Stomach (tissue), 9 donors: ENCODE measurements around the gene RALGAPB. TPM values are rescaled to one million over a fixed set of nuclear protein-coding genes. Genes with fewer than 3 reads are reported as not detected.

Experiments used
- DNase-seq, 2 donors: peaks; one replicate each; pipeline versions ENCODE4 v3.0.0 to v3.0.0-alpha.2; 2013 to 2019
- H3K27ac ChIP-seq, 5 donors: fragments of 200-600 bp in 4 of 5; sonication (generic) in 4 of 5; one replicate each; pipeline ENCODE4 v1.5.1; 2013 to 2019; ENCODE audit warnings: mild to moderate bottlenecking in 1 of 5, moderate library complexity in 1 of 5
- H3K27me3 ChIP-seq, 3 donors: fragments of 200-600 bp; sonication (generic); one replicate each; pipeline ENCODE4 v1.5.1; 2017 to 2019; ENCODE audit warnings: mixed run types in 1 of 3
- H3K36me3 ChIP-seq, 4 donors: fragments of 200-600 bp; sonication (generic); 1 replicate in 3 of 4; 2 replicates in 1 of 4; pipeline ENCODE4 v1.5.1; 2016 to 2019
- H3K4me1 ChIP-seq, 4 donors: fragments of 200-600 bp; sonication (generic); one replicate each; pipeline ENCODE4 v1.5.1; 2016 to 2019
- H3K4me3 ChIP-seq, 4 donors: fragments of 200-600 bp; sonication (generic) in 3 of 4; one replicate each; pipeline ENCODE4 v1.5.1; 2016 to 2019; ENCODE audit warnings: mild to moderate bottlenecking in 1 of 4
- H3K9me3 ChIP-seq, 4 donors: fragments of 200-600 bp; sonication (generic); one replicate each; pipeline ENCODE4 v1.5.1; 2016 to 2019
- CTCF ChIP-seq, 7 experiments: fragments of 450-650 bp in 4 of 7; fragments of 200-600 bp in 3 of 7; sonication (generic) in 3 of 7; IDR thresholded peaks; one replicate each; pipeline ENCODE4 v1.5.1; 2016 to 2019; ENCODE audit warnings: antibody characterized with exemption in 7 of 7, control low read depth in 2 of 7, mild to moderate bottlenecking in 1 of 7
- EP300 ChIP-seq: sonication (generic); formaldehyde crosslinking; IDR thresholded peaks from one replicate; pipeline ENCODE4 v1.6.1; 2017; ENCODE audit warnings: antibody characterized with exemption
- POLR2A ChIP-seq, 4 donors: fragments of 450-650 bp; IDR thresholded peaks; one replicate each; pipeline ENCODE4 v1.6.1; 2016; ENCODE audit warnings: antibody characterized with exemption in 4 of 4, control low read depth in 2 of 4, mild to moderate bottlenecking in 1 of 4, moderate library complexity in 1 of 4
- POLR2AphosphoS5 ChIP-seq, 3 donors: sonication (generic); formaldehyde crosslinking; IDR thresholded peaks; one replicate each; pipeline ENCODE4 v1.6.1; 2016; ENCODE audit warnings: antibody characterized with exemption in 3 of 3
- WGBS, 5 donors: extraction: QIAGEN DNeasy Blood & Tissue Kit in 3 of 5; methylation state at CpG; one replicate each; pipeline versions ENCODE4 v1.1.5 to v1.1.7; 2013 to 2018; 5-methylcytosine and 5-hydroxymethylcytosine counted together
- intact Hi-C: fragments of 100-400 bp; cut with DNase I; formaldehyde crosslinking; loops from one replicate; pipeline ENCODE4 v1.15.1; 2023; ENCODE audit warnings: low total_unique reads
- polyA plus RNA-seq, 3 donors: library from polyadenylated mRNA; stranded (reverse); fragments of 200-250 nt; gene quantifications; one replicate each; pipeline ENCODE4 v1.2.3, GENCODE V29; 2013
- total RNA-seq, 5 donors: library from RNA; depleted of rRNA; stranded (reverse); fragments of >200 nt; gene quantifications; one replicate each; pipeline versions ENCODE4 v1.1.0 to v1.2.3, GENCODE V29; 2014 to 2016
- donor health status: healthy with polysubstance abuse.
- donor health status: Bipolar disorder and iron deficiency.
- donor health status: healthy.

RALGAPB gene
- total and polyA plus RNA-seq, 8 donors, result 5.4 to 57.5 (median 36.5) TPM

- Histone ChIP-seq H3K27me3 (no peaks in the 10 kb centered on the region), H3K4me1 (no peaks in the 10 kb centered on the region), H3K9me3 (no peaks in the 10 kb centered on the region), H3K27ac (no peak overlapping the region), H3K36me3 (peaks cover 19 to 92% (median 84%) of the 10 kb centered on the region in 4 donors), H3K4me3 (no peak overlapping the region)
- no peak for DNase-seq
- TF ChIP-seq EP300 (no peak), POLR2AphosphoS5 (IDR thresholded peaks at IDR 0.05) (no peak), POLR2A (IDR thresholded peaks at IDR 0.05) (no peak), CTCF (IDR thresholded peaks at IDR 0.05) (no peak)
- intact Hi-C loops, result no loop called here
These were observed 47.6 kb downstream of the RALGAPB start for GRCh38 chr20:38520261-38520660.

- no peaks in the 10 kb centered on the region for H3K27me3 ChIP-seq
- intact Hi-C loops, result no loop called here
- H3K4me1 ChIP-seq, result no peaks in the 10 kb centered on the region
- no peak overlapping the region for H3K4me3 ChIP-seq
- no peaks in the 10 kb centered on the region for H3K9me3 ChIP-seq
- H3K36me3 ChIP-seq, result peaks cover 18 to 93% (median 85%) of the 10 kb centered on the region in 4 donors
- no peak overlapping the region for H3K27ac ChIP-seq
- 95 to 100% (median 97%) methylated on average over 1 of the region's 1 CpG for WGBS, 5 donors
- DNase-seq, result no peak
- TF ChIP-seq EP300 (no peak), POLR2AphosphoS5 (IDR thresholded peaks at IDR 0.05) (no peak), CTCF (IDR thresholded peaks at IDR 0.05) (no peak), POLR2A (IDR thresholded peaks at IDR 0.05) (no peak)
These were observed 51.1 kb downstream of the RALGAPB start for GRCh38 chr20:38523697-38524096.

- H3K4me3 ChIP-seq, result no peak overlapping the region
- WGBS, 5 donors, result 95 to 100% (median 96%) methylated on average over 3 of the region's 3 CpGs
- intact Hi-C loops, result no loop called here
- no peaks in the 10 kb centered on the region for H3K4me1 ChIP-seq
- no peak overlapping the region for H3K27ac ChIP-seq
- H3K27me3 ChIP-seq, result no peaks in the 10 kb centered on the region
- H3K9me3 ChIP-seq, result no peaks in the 10 kb centered on the region
- DNase-seq, result no peak
- peaks cover 13 to 97% (median 96%) of the 10 kb centered on the region in 4 donors for H3K36me3 ChIP-seq
- TF ChIP-seq POLR2A (IDR thresholded peaks at IDR 0.05), result no peak
- TF ChIP-seq CTCF (IDR thresholded peaks at IDR 0.05), result no peak
- TF ChIP-seq EP300, result no peak
- TF ChIP-seq POLR2AphosphoS5 (IDR thresholded peaks at IDR 0.05), result no peak
These were observed 55.5 kb downstream of the RALGAPB start for GRCh38 chr20:38528167-38528566.

GRCh38 chr20:38531021-38531420 is 58.4 kb downstream of the RALGAPB start:
- intact Hi-C loops, result no loop called here
- Histone ChIP-seq H3K4me3 (no peak overlapping the region), H3K9me3 (no peaks in the 10 kb centered on the region), H3K27me3 (no peaks in the 10 kb centered on the region), H3K36me3 (peaks cover 30 to 98% (median 96%) of the 10 kb centered on the region in 4 donors), H3K4me1 (no peaks in the 10 kb centered on the region), H3K27ac (no peak overlapping the region)
- 94 to 99% (median 97%) methylated on average over 1 of the region's 1 CpG for WGBS, 5 donors
- TF ChIP-seq EP300 (no peak), POLR2A (IDR thresholded peaks at IDR 0.05) (no peak), CTCF (IDR thresholded peaks at IDR 0.05) (no peak), POLR2AphosphoS5 (IDR thresholded peaks at IDR 0.05) (no peak)
- DNase-seq, result no peak
